DND-41 (cell line): ENCODE measurements around the gene NDUFB11.

Experiments
- CTCF ChIP-seq: IDR thresholded peaks from 2 replicates; pipeline ENCODE4 v1.5.1; 2012; ENCODE audit warnings: borderline replicate concordance, low read length, moderate library complexity, mild to moderate bottlenecking; ENCODE audit not compliant: poor library complexity, severe bottlenecking; ENCODE audit errors: extremely low read depth
- EZH2 ChIP-seq: IDR thresholded peaks from 3 replicates; pipeline ENCODE4 v1.6.1; 2012; ENCODE audit warnings: borderline replicate concordance, low read depth, mild to moderate bottlenecking, moderate library complexity, low read length, inconsistent platforms; ENCODE audit not compliant: severe bottlenecking

GRCh38 chrX:47164420-47164819, 19.9 kb upstream of the NDUFB11 start:
- TF ChIP-seq CTCF (no peak), EZH2 (no peak)
